ENCODE measurements around the gene CANT1.
A peak's percentile ranks its signal among the peaks of the same experiment; 100 is the strongest.
"Not testable (repeated sequence)": the region's sequence is repeated elsewhere in the genome, so short reads cannot be mapped to it uniquely, and the experiment has no call there.

The CANT1 gene

GRCh38 chr17:79027274-79027924, 17.8 kb upstream of the CANT1 start:
- no peak for DNase-seq (ENCODE audit: low read depth)

GRCh38 chr17:79026376-79027273, 17.1 kb upstream of the CANT1 start:
- no peak for DNase-seq (ENCODE audit: low read depth)

- no peak for DNase-seq (ENCODE audit: low read depth)
Observed at GRCh38 chr17:79024901-79025737, 15.6 kb upstream of the CANT1 start.

GRCh38 chr17:79023886-79024771, 14.6 kb upstream of the CANT1 start, which contains the start of gene C1QTNF1:
TSS of gene C1QTNF1 (plus strand) at chr17:79024169. CDS start at chr17:79043969, 19,800 bp downstream.
- DNase-seq (ENCODE audit: low read depth), result no peak

GRCh38 chr17:79023180-79023705, 13.7 kb upstream of the CANT1 start:
- DNase-seq (ENCODE audit: low read depth), result no peak

- DNase-seq (ENCODE audit: low read depth), result no peak
Observed at GRCh38 chr17:79022507-79022991, 13.0 kb upstream of the CANT1 start.

- not testable (repeated sequence) for DNase-seq (ENCODE audit: low read depth)
Observed at GRCh38 chr17:79021929-79022328, 12.4 kb upstream of the CANT1 start.

- no peak for DNase-seq (ENCODE audit: low read depth)
Observed at GRCh38 chr17:79020631-79021301, 11.2 kb upstream of the CANT1 start.

GRCh38 chr17:79019632-79020584, 10.3 kb upstream of the CANT1 start:
- peak; percentile 27 for DNase-seq (ENCODE audit: low read depth)

GRCh38 chr17:79019261-79019631, 9.7 kb upstream of the CANT1 start:
- DNase-seq (ENCODE audit: low read depth), result no peak

GRCh38 chr17:79018370-79018695, 8.8 kb upstream of the CANT1 start:
- DNase-seq (ENCODE audit: low read depth), result no peak

GRCh38 chr17:79017546-79018369, 8.2 kb upstream of the CANT1 start:
- no peak for DNase-seq (ENCODE audit: low read depth)

- no peak for DNase-seq (ENCODE audit: low read depth)
Observed at GRCh38 chr17:79014158-79014758, 4.7 kb upstream of the CANT1 start.

GRCh38 chr17:79012563-79013134, 3.1 kb upstream of the CANT1 start:
- no peak for DNase-seq (ENCODE audit: low read depth)

- DNase-seq (ENCODE audit: low read depth), result no peak
Observed at GRCh38 chr17:79011451-79012147, 2.0 kb upstream of the CANT1 start.

GRCh38 chr17:79010304-79010646, 711 bp upstream of the CANT1 start:
- DNase-seq (ENCODE audit: low read depth), result no peak
